ENCODE measurements around the gene HOXA7.
A peak's percentile ranks its signal among the peaks of the same experiment; 100 is the strongest.

HOXA7 gene

GRCh38 chr7:27185854-27186667 lies 29.6 kb upstream of the HOXA7 start (continued):
- no peak for TF ChIP-seq ZNF311 (tag by site-specific recombination; IDR thresholded peaks at IDR 0.05; ENCODE audit: borderline replicate concordance)
- no peak for TF ChIP-seq ZNF785 (tag by site-specific recombination; IDR thresholded peaks at IDR 0.05)
- TF ChIP-seq PRDM1 (tag by site-specific recombination; IDR thresholded peaks at IDR 0.05), result peak; percentile 86
- TF ChIP-seq ZNF530 (tag by site-specific recombination; IDR thresholded peaks at IDR 0.05; ENCODE audit: low read depth), result no peak
- TF ChIP-seq ZNF513 (tag by site-specific recombination; IDR thresholded peaks at IDR 0.05), result no peak
- TF ChIP-seq ZNF561 (tag by site-specific recombination; IDR thresholded peaks at IDR 0.05; ENCODE audit: borderline replicate concordance), result no peak
- no peak for TF ChIP-seq ZNF704 (tag by site-specific recombination; IDR thresholded peaks at IDR 0.05)

GRCh38 chr7:27185013-27185853 lies 28.8 kb upstream of the HOXA7 start, which contains the start of gene HOXA11:
TSS of gene HOXA11 (minus strand) at chr7:27185232. CDS start at chr7:27185144, 88 bp downstream.
- H3K27ac ChIP-seq (ENCODE audit: extremely low read depth, low read depth, low read length), result peak within 1 kb of the TSS; percentile 99
- no peaks in the 10 kb centered on the region for H3K9me3 ChIP-seq (ENCODE audit: control insufficient read depth, insufficient read depth, low read depth, low read length)
- ChIA-PET POLR2A (interaction anchor here (0.5 to 7.6 kb wide), 20 partner anchors 10 to 1329 kb away, joined by 3 to 237 read pairs (median 4); partner anchors contain the start of genes CBX3, EVX1, HOXA10 and HOXA13), CTCF (interaction anchor here (0.7 to 3.2 kb wide), 5 partner anchors 10 to 159 kb away, joined by 3 to 26 read pairs (median 7); partner anchors contain the start of gene HOXA13)
- peaks cover 47% of the 10 kb centered on the region for H3K4me1 ChIP-seq (ENCODE audit: control insufficient read depth, insufficient read depth, low read length)
- H3K36me3 ChIP-seq (ENCODE audit: control insufficient read depth in 2 of 2, insufficient read depth in 1 of 2, low read length in 2 of 2), result peaks cover 0 to 10% of the 10 kb centered on the region in 2 experiments; a peak in 2 of 3 replicates
- peak within 1 kb of the TSS; percentile 64 for H3K4me3 ChIP-seq (ENCODE audit: low read depth, low read length)
- TF ChIP-seq ZNF16 (tag by site-specific recombination; IDR thresholded peaks at IDR 0.05; ENCODE audit: low read depth), result no peak
- no peak for TF ChIP-seq ZNF488 (tag by site-specific recombination; IDR thresholded peaks at IDR 0.05)
- TF ChIP-seq TRIM28 (IDR thresholded peaks at IDR 0.05; ENCODE audit: borderline replicate concordance, low read length), result no peak
- no peak for TF ChIP-seq ZNF670 (tag by site-specific recombination; IDR thresholded peaks at IDR 0.05; ENCODE audit: low read depth)
- TF ChIP-seq ZNF514 (tag by site-specific recombination; IDR thresholded peaks at IDR 0.05), result no peak
- TF ChIP-seq GLI4 (tag by site-specific recombination; IDR thresholded peaks at IDR 0.05), result no peak
- no peak for TF ChIP-seq ZSCAN30 (tag by site-specific recombination; IDR thresholded peaks at IDR 0.05)
- no peak for TF ChIP-seq ZNF184 (tag by site-specific recombination; IDR thresholded peaks at IDR 0.05)
- TF ChIP-seq ZNF777 (tag by site-specific recombination; IDR thresholded peaks at IDR 0.05; ENCODE audit: borderline replicate concordance), result no peak
- TF ChIP-seq SALL2 (tag by site-specific recombination; IDR thresholded peaks at IDR 0.05; ENCODE audit: borderline replicate concordance), result no peak
- TF ChIP-seq ZNF211 (tag by site-specific recombination; IDR thresholded peaks at IDR 0.05; ENCODE audit: low read depth), result no peak
- TF ChIP-seq ZNF354C (tag by site-specific recombination; IDR thresholded peaks at IDR 0.05; ENCODE audit: borderline replicate concordance, low read depth), result no peak
- TF ChIP-seq ZNF112 (tag by site-specific recombination; IDR thresholded peaks at IDR 0.05), result no peak
- TF ChIP-seq ZNF660 (tag by site-specific recombination; IDR thresholded peaks at IDR 0.05), result peak; percentile 1; the same call in 1 of the 2 replicates
- no peak for TF ChIP-seq ZNF114 (tag by site-specific recombination; IDR thresholded peaks at IDR 0.05)
- no peak for TF ChIP-seq ZNF280C (tag by site-specific recombination; IDR thresholded peaks at IDR 0.05)
- TF ChIP-seq HIC1 (tag by site-specific recombination; IDR thresholded peaks at IDR 0.05), result no peak
